Muscle of leg (tissue), 11 donors: Measurements from ENCODE around the gene CALY. TPM values are rescaled to one million over a fixed set of nuclear protein-coding genes. Genes with fewer than 3 reads are reported as not detected.
A peak's percentile ranks its signal among the peaks of the same experiment; 100 is the strongest.
"Not testable (repeated sequence)": the region's sequence is repeated elsewhere in the genome, so short reads cannot be mapped to it uniquely, and the experiment has no call there.

Experiments used
- DNase-seq: peaks from one replicate; pipeline ENCODE4 v3.0.0; 2013
- H3K27ac ChIP-seq: one replicate; pipeline ENCODE4 v1.5.1; 2013; ENCODE audit warnings: mild to moderate bottlenecking, low read length, control low read depth
- H3K27me3 ChIP-seq: one replicate; pipeline ENCODE4 v1.6.1; 2013; ENCODE audit warnings: low read length; ENCODE audit not compliant: control insufficient read depth, insufficient read depth
- H3K36me3 ChIP-seq: one replicate; pipeline ENCODE4 v1.6.1; 2013; ENCODE audit warnings: low read length; ENCODE audit not compliant: control insufficient read depth, insufficient read depth
- H3K4me1 ChIP-seq: one replicate; pipeline ENCODE4 v1.6.1; 2013; ENCODE audit warnings: low read length; ENCODE audit not compliant: control insufficient read depth, insufficient read depth
- H3K4me3 ChIP-seq: one replicate; pipeline ENCODE4 v1.5.1; 2013; ENCODE audit warnings: low read length, control low read depth
- H3K9me3 ChIP-seq: replicated peaks from 2 replicates; pipeline ENCODE4 v1.6.1; 2013; ENCODE audit warnings: low read depth, low read length; ENCODE audit not compliant: control insufficient read depth
- WGBS: methylation state at CpG from one replicate; pipeline ENCODE4 v1.1.5; 2013; ENCODE audit warnings: missing lambda C conversion rate; ENCODE audit not compliant: insufficient coverage; 5-methylcytosine and 5-hydroxymethylcytosine counted together
- polyA plus RNA-seq, 8 donors: library from polyadenylated mRNA; unstranded; fragments of 120-200 nt; gene quantifications; one replicate each; pipeline versions ENCODE4 v1.2.1 to v1.2.3, GENCODE V29; 2013; ENCODE audit warnings: inconsistent platforms in 1 of 8, low replicate concordance in 1 of 8; ENCODE audit not compliant: insufficient read length in 8 of 8, insufficient read depth in 1 of 8
- total RNA-seq: library from RNA; stranded (reverse); fragments of 120-200 nt; gene quantifications from one replicate; pipeline ENCODE4 v1.2.4, GENCODE V29; 2013

CALY gene
- total and polyA plus RNA-seq, 9 donors = 0.08 to 0.16 TPM; not detected in 7

GRCh38 chr10:133322064-133322709, 14.5 kb downstream of the CALY start:
- not testable (repeated sequence) for H3K4me3 ChIP-seq, DNase-seq, H3K27ac ChIP-seq, H3K36me3 ChIP-seq, H3K9me3 ChIP-seq
- WGBS = 80% methylated on average over 1 of the region's 14 CpGs
- H3K4me1 ChIP-seq = peaks cover 22% of the 10 kb centered on the region
- peaks cover 45% of the 10 kb centered on the region for H3K27me3 ChIP-seq

GRCh38 chr10:133320852-133321422, 15.8 kb downstream of the CALY start:
- H3K4me1 ChIP-seq = peaks cover 19% of the 10 kb centered on the region
- peaks cover 32% of the 10 kb centered on the region for H3K27me3 ChIP-seq
- not testable (repeated sequence) for H3K4me3 ChIP-seq, H3K9me3 ChIP-seq, H3K27ac ChIP-seq, H3K36me3 ChIP-seq, DNase-seq
- WGBS = 100% methylated on average over 2 of the region's 6 CpGs

- Histone ChIP-seq H3K27me3 (peaks cover 21% of the 10 kb centered on the region), H3K4me3 (peak overlapping the region; percentile 21), H3K9me3 (no peaks in the 10 kb centered on the region), H3K4me1 (peaks cover 6% of the 10 kb centered on the region), H3K36me3 (no peaks in the 10 kb centered on the region), H3K27ac (no peak overlapping the region)
- WGBS = 9% methylated on average over 46 of the region's 51 CpGs
- no peak for DNase-seq
Measured at GRCh38 chr10:133318494-133319127, 18.1 kb downstream of the CALY start.

DNA sequence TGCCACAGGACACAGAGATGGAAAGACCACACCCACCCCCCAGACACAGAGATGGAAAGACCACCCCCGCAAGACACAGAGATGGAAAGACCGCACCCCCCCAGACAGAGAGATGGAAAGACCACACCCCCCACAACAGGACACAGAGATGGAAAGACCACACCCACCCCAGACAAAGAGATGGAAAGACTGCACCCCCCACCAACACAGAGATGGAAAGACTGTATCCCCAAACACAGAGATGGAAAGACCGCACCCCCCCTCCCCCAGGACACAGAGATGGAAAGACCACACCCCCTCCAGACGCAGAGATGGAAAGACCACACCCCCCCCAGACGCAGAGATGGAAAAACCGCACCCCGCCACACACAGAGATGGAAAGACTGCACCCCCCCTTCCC, 20.0 kb downstream of the CALY start:
- Histone ChIP-seq H3K9me3 (no peaks in the 10 kb centered on the region), H3K4me1 (peaks cover 6% of the 10 kb centered on the region), H3K27ac (no peak overlapping the region), H3K27me3 (peaks cover 16% of the 10 kb centered on the region), H3K4me3 (no peak overlapping the region), H3K36me3 (peaks cover 10% of the 10 kb centered on the region)
- no peak for DNase-seq
- no CpG with 5 or more reads among the region's 7 CpGs for WGBS

GRCh38 chr10:133316266-133316665, 20.4 kb downstream of the CALY start:
- H3K4me1 ChIP-seq = peaks cover 6% of the 10 kb centered on the region
- DNase-seq = no peak
- peaks cover 14% of the 10 kb centered on the region for H3K36me3 ChIP-seq
- H3K27me3 ChIP-seq = peaks cover 16% of the 10 kb centered on the region
- no peaks in the 10 kb centered on the region for H3K9me3 ChIP-seq
- no peak overlapping the region for H3K27ac ChIP-seq
- WGBS = 89% methylated on average over 2 of the region's 9 CpGs
- H3K4me3 ChIP-seq = no peak overlapping the region

DNA sequence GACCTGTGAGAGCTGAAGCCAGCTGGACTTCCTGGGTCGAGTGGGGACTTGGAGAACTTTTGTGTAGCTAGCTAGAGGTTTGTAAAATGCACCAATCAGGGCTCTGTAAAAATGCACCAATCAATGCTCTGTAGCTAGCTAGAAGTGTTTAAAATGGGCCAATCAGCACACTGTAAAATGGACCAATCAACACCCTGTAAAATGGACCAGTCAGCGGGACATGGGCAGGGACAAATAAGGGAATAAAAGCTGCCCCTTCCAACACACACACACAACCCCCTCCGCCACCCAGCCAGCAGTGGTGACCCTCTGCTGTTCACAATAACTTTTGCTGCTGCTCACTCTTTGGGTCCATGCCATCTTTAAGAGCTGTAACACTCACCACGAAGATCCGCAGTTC, 20.8 kb downstream of the CALY start:
- H3K4me3 ChIP-seq = no peak overlapping the region
- WGBS = 78% methylated on average over 5 of the region's 5 CpGs

GRCh38 chr10:133314911-133315310, 21.8 kb downstream of the CALY start:
- no peak for DNase-seq
- peaks cover 14% of the 10 kb centered on the region for H3K27me3 ChIP-seq
- WGBS = 82% methylated on average over 11 of the region's 12 CpGs
- no peaks in the 10 kb centered on the region for H3K9me3 ChIP-seq
- peaks cover 23% of the 10 kb centered on the region for H3K36me3 ChIP-seq
- peaks cover 6% of the 10 kb centered on the region for H3K4me1 ChIP-seq
- no peak overlapping the region for H3K27ac ChIP-seq
- H3K4me3 ChIP-seq = no peak overlapping the region

More for the DNA sequence above, 20.8 kb downstream of the CALY start:
- Histone ChIP-seq H3K9me3 (no peaks in the 10 kb centered on the region), H3K4me1 (peaks cover 6% of the 10 kb centered on the region), H3K36me3 (peaks cover 15% of the 10 kb centered on the region), H3K27me3 (peaks cover 15% of the 10 kb centered on the region), H3K27ac (no peak overlapping the region)
- no peak for DNase-seq

DNA sequence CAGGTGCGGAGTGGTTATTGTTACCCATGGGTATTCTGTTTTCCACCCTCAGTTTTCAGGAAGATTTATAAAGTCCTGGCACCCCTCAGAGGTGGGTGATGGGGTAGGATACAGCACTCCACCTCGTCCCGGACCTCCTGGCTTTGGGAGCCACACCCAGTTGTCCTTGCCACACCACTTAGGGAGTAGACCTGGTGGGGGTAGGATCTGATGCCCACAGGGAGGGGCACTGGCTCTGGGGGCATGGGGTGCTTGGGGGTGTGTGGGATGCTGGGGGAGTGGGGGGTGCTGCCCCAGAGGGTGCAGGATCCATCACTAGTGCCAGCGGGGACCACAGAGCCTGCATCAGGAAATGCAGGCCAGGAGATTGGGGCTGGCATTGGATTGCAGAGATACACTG, 23.5 kb downstream of the CALY start:
- H3K4me3 ChIP-seq = no peak overlapping the region
- no peaks in the 10 kb centered on the region for H3K9me3 ChIP-seq
- no peak for DNase-seq
- H3K4me1 ChIP-seq = peaks cover 3% of the 10 kb centered on the region
- no peak overlapping the region for H3K27ac ChIP-seq
- H3K36me3 ChIP-seq = peaks cover 27% of the 10 kb centered on the region
- H3K27me3 ChIP-seq = no peaks in the 10 kb centered on the region
- 62% methylated on average over 3 of the region's 4 CpGs for WGBS

GRCh38 chr10:133312769-133313145, 23.9 kb downstream of the CALY start:
- no peak overlapping the region for H3K4me3 ChIP-seq
- peaks cover 27% of the 10 kb centered on the region for H3K36me3 ChIP-seq
- peaks cover 6% of the 10 kb centered on the region for H3K4me1 ChIP-seq
- H3K27ac ChIP-seq = no peak overlapping the region
- H3K27me3 ChIP-seq = no peaks in the 10 kb centered on the region
- no peaks in the 10 kb centered on the region for H3K9me3 ChIP-seq
- 90% methylated on average over 3 of the region's 9 CpGs for WGBS
- no peak for DNase-seq

DNA sequence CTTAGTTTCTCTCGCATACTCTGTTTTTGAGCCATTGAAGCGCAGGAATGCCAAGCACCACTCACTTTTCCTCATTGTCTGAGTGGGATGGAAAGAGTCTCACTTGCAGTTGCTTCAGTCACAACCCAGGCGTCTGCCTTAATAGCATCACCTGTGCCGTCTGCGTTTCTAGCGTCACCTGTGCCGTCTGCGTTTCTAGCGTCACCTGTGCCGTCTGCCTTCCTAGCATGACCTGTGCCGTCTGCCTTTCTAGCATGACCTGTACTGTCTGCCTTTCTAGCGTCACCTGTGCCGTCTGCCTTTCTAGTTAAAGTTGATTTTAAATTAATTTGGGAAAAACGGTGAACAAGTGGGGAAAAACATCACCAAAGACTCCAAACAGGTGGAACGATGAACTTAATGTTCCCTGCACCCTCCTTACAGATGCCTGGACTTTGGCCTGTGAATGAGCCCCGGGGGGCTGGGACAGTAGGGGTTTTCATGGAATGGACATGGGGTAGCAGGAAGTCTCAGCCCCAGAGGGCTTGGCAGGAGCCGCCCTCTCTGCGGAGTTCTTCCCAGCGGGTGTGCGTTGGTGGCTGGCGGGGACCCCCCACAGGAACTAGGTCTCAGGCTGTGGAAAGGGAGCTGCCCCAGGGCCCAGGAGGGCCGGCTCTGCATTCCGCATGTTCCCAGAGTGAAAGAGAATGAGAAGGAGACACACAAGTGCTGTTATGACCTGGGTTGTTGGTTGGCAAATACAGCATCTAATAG, 24.5 kb downstream of the CALY start:
- H3K27me3 ChIP-seq = no peaks in the 10 kb centered on the region
- H3K4me3 ChIP-seq = no peak overlapping the region
- H3K36me3 ChIP-seq = peaks cover 27% of the 10 kb centered on the region
- no peak overlapping the region for H3K27ac ChIP-seq
- peaks cover 11% of the 10 kb centered on the region for H3K4me1 ChIP-seq
- no peak for DNase-seq
- 93% methylated on average over 16 of the region's 23 CpGs for WGBS
- H3K9me3 ChIP-seq = no peaks in the 10 kb centered on the region
